H9 (cell line): Measurements from ENCODE around the gene FAM9C. TPM values are rescaled to one million over a fixed set of nuclear protein-coding genes. Genes with fewer than 3 reads are reported as not detected.

Source experiments
- DNase-seq: peaks from one replicate; pipeline ENCODE4 v3.0.0-alpha.2; 2017
- H2AFZ ChIP-seq: one replicate; pipeline ENCODE4 v1.6.1; 2013; ENCODE audit warnings: mild to moderate bottlenecking, low read length, control low read depth, moderate library complexity
- H2AK5ac ChIP-seq: 2 replicates; pipeline ENCODE4 v1.6.1; 2013; ENCODE audit warnings: low read length, control low read depth, mixed read lengths; ENCODE audit not compliant: insufficient read length
- H2BK120ac ChIP-seq: one replicate; pipeline ENCODE4 v1.6.1; 2013; ENCODE audit warnings: low read depth, mild to moderate bottlenecking, low read length, control low read depth, inconsistent platforms; ENCODE audit not compliant: poor library complexity, severe bottlenecking
- H2BK12ac ChIP-seq: 2 replicates; pipeline ENCODE4 v1.6.1; 2013; ENCODE audit warnings: low read length, control low read depth, mixed read lengths, low read depth; ENCODE audit not compliant: insufficient read length
- H2BK15ac ChIP-seq: 2 replicates; pipeline ENCODE4 v1.6.1; 2013; ENCODE audit warnings: low read depth, low read length, control low read depth
- H2BK20ac ChIP-seq: one replicate; pipeline ENCODE4 v1.6.1; 2013; ENCODE audit warnings: low read depth, mild to moderate bottlenecking, low read length, control low read depth, inconsistent platforms; ENCODE audit not compliant: poor library complexity, severe bottlenecking
- H2BK5ac ChIP-seq: 2 replicates; pipeline ENCODE4 v1.6.1; 2013; ENCODE audit warnings: low read length, control low read depth, mixed read lengths; ENCODE audit not compliant: insufficient read length
- H3K14ac ChIP-seq: 2 replicates; pipeline ENCODE4 v1.6.1; 2013; ENCODE audit warnings: low read length, control low read depth; ENCODE audit not compliant: insufficient read depth
- H3K18ac ChIP-seq: 2 replicates; pipeline ENCODE4 v1.6.1; 2013; ENCODE audit warnings: low read depth, mild to moderate bottlenecking, mixed read lengths, low read length, control low read depth; ENCODE audit not compliant: insufficient read length
- H3K23ac ChIP-seq: 2 replicates; pipeline ENCODE4 v1.6.1; 2013; ENCODE audit warnings: low read length, control low read depth, mixed read lengths, low read depth; ENCODE audit not compliant: insufficient read length
- H3K23me2 ChIP-seq: 2 replicates; pipeline ENCODE4 v1.6.1; 2013; ENCODE audit warnings: low read depth, mild to moderate bottlenecking, mixed read lengths, low read length, control low read depth; ENCODE audit not compliant: insufficient read length, poor library complexity, severe bottlenecking
- H3K27ac ChIP-seq: 2 replicates; pipeline ENCODE4 v1.5.1; 2013; ENCODE audit warnings: low read length, control low read depth, mixed read lengths, low read depth; ENCODE audit not compliant: insufficient read length
- H3K27me3 ChIP-seq: 2 replicates; pipeline ENCODE4 v1.6.1; 2013; ENCODE audit warnings: low read length, control low read depth, inconsistent platforms; ENCODE audit not compliant: insufficient read depth
- H3K4ac ChIP-seq: 2 replicates; pipeline ENCODE4 v1.6.1; 2013; ENCODE audit warnings: low read depth, mild to moderate bottlenecking, control low read depth, inconsistent platforms, low read length, moderate library complexity
- H3K4me1 ChIP-seq: 2 replicates; pipeline ENCODE4 v1.6.1; 2013; ENCODE audit warnings: low read length, control low read depth, inconsistent platforms; ENCODE audit not compliant: insufficient read depth
- H3K4me2 ChIP-seq: 2 replicates; pipeline ENCODE4 v1.6.1; 2013; ENCODE audit warnings: low read length, control low read depth, mixed read lengths; ENCODE audit not compliant: insufficient read length, insufficient read depth
- H3K56ac ChIP-seq: 2 replicates; pipeline ENCODE4 v1.6.1; 2013; ENCODE audit warnings: low read depth, mild to moderate bottlenecking, mixed read lengths, low read length, control low read depth; ENCODE audit not compliant: insufficient read length
- H3K79me1 ChIP-seq: 2 replicates; pipeline ENCODE4 v1.6.1; 2013; ENCODE audit warnings: low read depth, mild to moderate bottlenecking, moderate library complexity, low read length, control low read depth, inconsistent platforms; ENCODE audit not compliant: insufficient read depth, poor library complexity, severe bottlenecking
- H3K79me2 ChIP-seq: 2 replicates; pipeline ENCODE4 v1.6.1; 2013; ENCODE audit warnings: low read length, control low read depth, inconsistent platforms; ENCODE audit not compliant: insufficient read depth
- H3K9ac ChIP-seq: 2 replicates; pipeline ENCODE4 v1.6.1; 2013; ENCODE audit warnings: low read length, control low read depth, mixed read lengths; ENCODE audit not compliant: insufficient read length; ENCODE audit errors: extremely low read depth
- H3K9me3 ChIP-seq: one replicate; pipeline ENCODE4 v1.6.1; 2013; ENCODE audit warnings: low read depth, low read length, inconsistent platforms; ENCODE audit not compliant: control insufficient read depth
- H3T11ph ChIP-seq: one replicate; pipeline ENCODE4 v1.6.1; 2013; ENCODE audit warnings: mild to moderate bottlenecking, low read length, control low read depth, inconsistent platforms
- H4K20me1 ChIP-seq: one replicate; pipeline ENCODE4 v1.6.1; 2013; ENCODE audit not compliant: control insufficient read depth, insufficient read length, insufficient read depth
- H4K5ac ChIP-seq: 2 replicates; pipeline ENCODE4 v1.6.1; 2013; ENCODE audit warnings: low read depth, mild to moderate bottlenecking, mixed read lengths, low read length, control low read depth; ENCODE audit not compliant: insufficient read length
- H4K8ac ChIP-seq: replicated peaks from 2 replicates; pipeline ENCODE4 v1.6.1; 2013; ENCODE audit warnings: low read length, control low read depth, mixed read lengths, low read depth; ENCODE audit not compliant: insufficient read length
- H4K91ac ChIP-seq: 2 replicates; pipeline ENCODE4 v1.6.1; 2013; ENCODE audit warnings: low read depth, mild to moderate bottlenecking, moderate library complexity, mixed read lengths, low read length, control low read depth; ENCODE audit not compliant: insufficient read length
- H3K27ac Mint-ChIP-seq, 3 experiments: 2 replicates in 2 of 3; 3 replicates in 1 of 3; pipeline ENCODE4 v1.8.0; 2020 to 2021; ENCODE audit warnings: mixed read lengths in 3 of 3, mild to moderate bottlenecking in 1 of 3, moderate library complexity in 1 of 3
- H3K27me3 Mint-ChIP-seq: 2 replicates; pipeline ENCODE4 v1.8.0; 2021; ENCODE audit warnings: low read depth, mild to moderate bottlenecking, moderate library complexity, mixed read lengths
- H3K36me3 Mint-ChIP-seq, 3 experiments: 2 replicates in 2 of 3; 3 replicates in 1 of 3; pipeline ENCODE4 v1.8.0; 2020 to 2021; ENCODE audit warnings: low read depth in 3 of 3, mixed read lengths in 3 of 3; ENCODE audit not compliant: insufficient read depth in 1 of 3
- H3K4me1 Mint-ChIP-seq, 2 experiments: 2 replicates each; pipeline ENCODE4 v1.8.0; 2020; ENCODE audit warnings: mixed read lengths in 2 of 2
- H3K4me3 Mint-ChIP-seq, 2 experiments: 2 replicates in 1 of 2; 3 replicates in 1 of 2; pipeline ENCODE4 v1.8.0; 2020 to 2021; ENCODE audit warnings: mild to moderate bottlenecking in 2 of 2, mixed read lengths in 2 of 2, moderate library complexity in 1 of 2
- H3K9me3 Mint-ChIP-seq, 2 experiments: 2 replicates in 1 of 2; 3 replicates in 1 of 2; pipeline ENCODE4 v1.8.0; 2020; ENCODE audit warnings: mild to moderate bottlenecking in 2 of 2, mixed read lengths in 2 of 2, moderate library complexity in 1 of 2
- WGBS: extraction: QIAGEN DNeasy Blood & Tissue Kit; methylation state at CpG from one replicate; pipeline ENCODE4 v1.1.7; 2013; ENCODE audit warnings: missing lambda C conversion rate, low lambda C conversion rate, mixed read lengths; ENCODE audit not compliant: insufficient read length; ENCODE audit errors: extremely low coverage; 5-methylcytosine and 5-hydroxymethylcytosine counted together
- total RNA-seq: library from RNA; stranded (reverse); gene quantifications from 2 replicates; pipeline ENCODE4 v1.2.1, GENCODE V29; 2021
- TF ChIP-seq, protein P1 (sequence below): fragments of 200-600 bp; sonication (generic); conservative IDR thresholded peaks from 3 replicates; pipeline ENCODE4 v1.8.0; 2021; ENCODE audit warnings: antibody characterized with exemption, mild to moderate bottlenecking

FAM9C gene
- total RNA-seq, 1 experiment from 2014 or later: not detected

DNA sequence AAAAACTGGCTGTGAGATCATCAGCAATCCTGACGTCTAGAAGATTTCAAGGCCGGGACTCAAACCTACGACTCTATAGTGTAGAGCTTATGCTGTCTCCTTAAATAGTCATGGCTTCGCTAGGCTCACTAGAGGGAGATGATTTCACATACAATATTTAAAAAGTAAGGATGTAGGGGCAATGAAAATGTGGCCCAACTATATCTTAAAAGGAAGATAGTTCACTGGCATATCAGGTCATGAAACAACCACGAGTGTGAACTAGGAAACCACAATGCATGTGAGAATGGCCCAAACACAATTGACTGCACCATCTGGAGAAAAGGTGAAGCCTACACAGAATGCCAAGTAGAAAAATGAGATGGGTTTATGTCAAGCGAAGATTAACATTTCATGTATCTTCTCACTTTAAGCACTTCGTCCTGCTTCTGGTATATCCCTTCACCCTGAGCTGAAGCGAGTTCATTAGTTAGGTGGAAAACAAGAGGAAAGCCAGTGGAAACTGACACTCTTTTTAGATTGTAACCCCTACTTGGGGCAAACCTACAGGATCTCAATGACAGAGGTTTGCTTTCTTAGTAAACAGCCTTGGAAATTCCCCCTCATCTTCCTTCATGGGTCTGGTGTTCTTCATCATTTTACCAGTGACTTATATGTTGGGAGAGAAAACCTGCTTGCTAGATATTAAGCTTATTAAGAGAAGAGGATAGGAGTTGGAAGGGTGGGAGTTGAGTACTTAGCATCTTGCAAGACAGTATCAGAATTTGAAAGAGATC is 17.4 kb downstream of the FAM9C start:
- Histone ChIP-seq H3K9ac (no peak overlapping the region), H3K27me3 (no peaks in the 10 kb centered on the region), H3K23me2 (no peaks in the 10 kb centered on the region), H3K9me3 (peaks cover 5% of the 10 kb centered on the region), H4K20me1 (no peaks in the 10 kb centered on the region), H2BK15ac (no peak overlapping the region), H4K5ac (no peak overlapping the region), H3K18ac (no peak overlapping the region), H2BK20ac (no peak overlapping the region), H3K23ac (no peak overlapping the region), H3K27ac (no peak overlapping the region), H2AK5ac (no peak overlapping the region), H2BK5ac (no peak overlapping the region), H3T11ph (no peak overlapping the region), H2BK120ac (no peak overlapping the region), H4K91ac (no peak overlapping the region), H3K14ac (no peak overlapping the region), H3K79me2 (no peaks in the 10 kb centered on the region), H2AFZ (no peak overlapping the region), H3K79me1 (no peaks in the 10 kb centered on the region), H3K4me2 (no peak overlapping the region), H3K4me1 (peaks cover 10% of the 10 kb centered on the region), H2BK12ac (no peak overlapping the region), H3K56ac (no peak overlapping the region), H3K4ac (no peak overlapping the region), H4K8ac (no peak overlapping the region)
- no CpG with 5 or more reads among the region's 8 CpGs for WGBS
- Mint-ChIP-seq H3K9me3 (peaks cover 59 to 77% of the 10 kb centered on the region in 2 experiments), H3K36me3 (no peaks in the 10 kb centered on the region; a peak in 1 of 7 replicates), H3K27ac (no peak overlapping the region), H3K4me3 (no peak overlapping the region), H3K4me1 (peaks cover 40 to 49% of the 10 kb centered on the region in 2 experiments), H3K27me3 (no peaks in the 10 kb centered on the region; the same call in 1 of the 2 replicates)
- TF ChIP-seq, protein P1, sequence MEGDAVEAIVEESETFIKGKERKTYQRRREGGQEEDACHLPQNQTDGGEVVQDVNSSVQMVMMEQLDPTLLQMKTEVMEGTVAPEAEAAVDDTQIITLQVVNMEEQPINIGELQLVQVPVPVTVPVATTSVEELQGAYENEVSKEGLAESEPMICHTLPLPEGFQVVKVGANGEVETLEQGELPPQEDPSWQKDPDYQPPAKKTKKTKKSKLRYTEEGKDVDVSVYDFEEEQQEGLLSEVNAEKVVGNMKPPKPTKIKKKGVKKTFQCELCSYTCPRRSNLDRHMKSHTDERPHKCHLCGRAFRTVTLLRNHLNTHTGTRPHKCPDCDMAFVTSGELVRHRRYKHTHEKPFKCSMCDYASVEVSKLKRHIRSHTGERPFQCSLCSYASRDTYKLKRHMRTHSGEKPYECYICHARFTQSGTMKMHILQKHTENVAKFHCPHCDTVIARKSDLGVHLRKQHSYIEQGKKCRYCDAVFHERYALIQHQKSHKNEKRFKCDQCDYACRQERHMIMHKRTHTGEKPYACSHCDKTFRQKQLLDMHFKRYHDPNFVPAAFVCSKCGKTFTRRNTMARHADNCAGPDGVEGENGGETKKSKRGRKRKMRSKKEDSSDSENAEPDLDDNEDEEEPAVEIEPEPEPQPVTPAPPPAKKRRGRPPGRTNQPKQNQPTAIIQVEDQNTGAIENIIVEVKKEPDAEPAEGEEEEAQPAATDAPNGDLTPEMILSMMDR: no peak
- no peak for DNase-seq
